PC-3 (cell line): ENCODE results near the gene RBBP8.

ENCODE experiments used
- CTCF ChIP-seq: fragments of 300-600 bp; sonication (generic); conservative IDR thresholded peaks from 2 replicates; pipeline ENCODE4 v1.5.1; 2017; ENCODE audit warnings: antibody characterized with exemption, low read depth, mild to moderate bottlenecking, low read length
- EZH2phosphoT487 ChIP-seq: fragments of 300-600 bp; sonication (generic); IDR thresholded peaks from 2 replicates; pipeline ENCODE4 v1.6.1; 2018; ENCODE audit warnings: mild to moderate bottlenecking, antibody characterized with exemption, low read length, borderline replicate concordance

GRCh38 chr18:23038712-23039111 is 105.6 kb downstream of the RBBP8 start:
- TF ChIP-seq CTCF (no peak), EZH2phosphoT487 (no peak)
